H9 (cell line): Measurements from ENCODE around the gene P4HA2. TPM values are rescaled to one million over a fixed set of nuclear protein-coding genes. Genes with fewer than 3 reads are reported as not detected.

Experiments used
- DNase-seq: peaks from one replicate; pipeline ENCODE4 v3.0.0-alpha.2; 2017
- H2AFZ ChIP-seq: one replicate; pipeline ENCODE4 v1.6.1; 2013; ENCODE audit warnings: mild to moderate bottlenecking, low read length, control low read depth, moderate library complexity
- H2AK5ac ChIP-seq: 2 replicates; pipeline ENCODE4 v1.6.1; 2013; ENCODE audit warnings: low read length, control low read depth, mixed read lengths; ENCODE audit not compliant: insufficient read length
- H2BK120ac ChIP-seq: one replicate; pipeline ENCODE4 v1.6.1; 2013; ENCODE audit warnings: low read depth, mild to moderate bottlenecking, low read length, control low read depth, inconsistent platforms; ENCODE audit not compliant: poor library complexity, severe bottlenecking
- H2BK12ac ChIP-seq: 2 replicates; pipeline ENCODE4 v1.6.1; 2013; ENCODE audit warnings: low read length, control low read depth, mixed read lengths, low read depth; ENCODE audit not compliant: insufficient read length
- H2BK15ac ChIP-seq: 2 replicates; pipeline ENCODE4 v1.6.1; 2013; ENCODE audit warnings: low read depth, low read length, control low read depth
- H2BK20ac ChIP-seq: one replicate; pipeline ENCODE4 v1.6.1; 2013; ENCODE audit warnings: low read depth, mild to moderate bottlenecking, low read length, control low read depth, inconsistent platforms; ENCODE audit not compliant: poor library complexity, severe bottlenecking
- H2BK5ac ChIP-seq: 2 replicates; pipeline ENCODE4 v1.6.1; 2013; ENCODE audit warnings: low read length, control low read depth, mixed read lengths; ENCODE audit not compliant: insufficient read length
- H3K14ac ChIP-seq: 2 replicates; pipeline ENCODE4 v1.6.1; 2013; ENCODE audit warnings: low read length, control low read depth; ENCODE audit not compliant: insufficient read depth
- H3K18ac ChIP-seq: 2 replicates; pipeline ENCODE4 v1.6.1; 2013; ENCODE audit warnings: low read depth, mild to moderate bottlenecking, mixed read lengths, low read length, control low read depth; ENCODE audit not compliant: insufficient read length
- H3K23ac ChIP-seq: 2 replicates; pipeline ENCODE4 v1.6.1; 2013; ENCODE audit warnings: low read length, control low read depth, mixed read lengths, low read depth; ENCODE audit not compliant: insufficient read length
- H3K23me2 ChIP-seq: 2 replicates; pipeline ENCODE4 v1.6.1; 2013; ENCODE audit warnings: low read depth, mild to moderate bottlenecking, mixed read lengths, low read length, control low read depth; ENCODE audit not compliant: insufficient read length, poor library complexity, severe bottlenecking
- H3K27ac ChIP-seq: 2 replicates; pipeline ENCODE4 v1.5.1; 2013; ENCODE audit warnings: low read length, control low read depth, mixed read lengths, low read depth; ENCODE audit not compliant: insufficient read length
- H3K27me3 ChIP-seq: 2 replicates; pipeline ENCODE4 v1.6.1; 2013; ENCODE audit warnings: low read length, control low read depth, inconsistent platforms; ENCODE audit not compliant: insufficient read depth
- H3K4ac ChIP-seq: 2 replicates; pipeline ENCODE4 v1.6.1; 2013; ENCODE audit warnings: low read depth, mild to moderate bottlenecking, control low read depth, inconsistent platforms, low read length, moderate library complexity
- H3K4me1 ChIP-seq: 2 replicates; pipeline ENCODE4 v1.6.1; 2013; ENCODE audit warnings: low read length, control low read depth, inconsistent platforms; ENCODE audit not compliant: insufficient read depth
- H3K4me2 ChIP-seq: 2 replicates; pipeline ENCODE4 v1.6.1; 2013; ENCODE audit warnings: low read length, control low read depth, mixed read lengths; ENCODE audit not compliant: insufficient read length, insufficient read depth
- H3K56ac ChIP-seq: 2 replicates; pipeline ENCODE4 v1.6.1; 2013; ENCODE audit warnings: low read depth, mild to moderate bottlenecking, mixed read lengths, low read length, control low read depth; ENCODE audit not compliant: insufficient read length
- H3K79me1 ChIP-seq: 2 replicates; pipeline ENCODE4 v1.6.1; 2013; ENCODE audit warnings: low read depth, mild to moderate bottlenecking, moderate library complexity, low read length, control low read depth, inconsistent platforms; ENCODE audit not compliant: insufficient read depth, poor library complexity, severe bottlenecking
- H3K79me2 ChIP-seq: 2 replicates; pipeline ENCODE4 v1.6.1; 2013; ENCODE audit warnings: low read length, control low read depth, inconsistent platforms; ENCODE audit not compliant: insufficient read depth
- H3K9ac ChIP-seq: 2 replicates; pipeline ENCODE4 v1.6.1; 2013; ENCODE audit warnings: low read length, control low read depth, mixed read lengths; ENCODE audit not compliant: insufficient read length; ENCODE audit errors: extremely low read depth
- H3K9me3 ChIP-seq: one replicate; pipeline ENCODE4 v1.6.1; 2013; ENCODE audit warnings: low read depth, low read length, inconsistent platforms; ENCODE audit not compliant: control insufficient read depth
- H3T11ph ChIP-seq: one replicate; pipeline ENCODE4 v1.6.1; 2013; ENCODE audit warnings: mild to moderate bottlenecking, low read length, control low read depth, inconsistent platforms
- H4K20me1 ChIP-seq: one replicate; pipeline ENCODE4 v1.6.1; 2013; ENCODE audit not compliant: control insufficient read depth, insufficient read length, insufficient read depth
- H4K5ac ChIP-seq: 2 replicates; pipeline ENCODE4 v1.6.1; 2013; ENCODE audit warnings: low read depth, mild to moderate bottlenecking, mixed read lengths, low read length, control low read depth; ENCODE audit not compliant: insufficient read length
- H4K8ac ChIP-seq: replicated peaks from 2 replicates; pipeline ENCODE4 v1.6.1; 2013; ENCODE audit warnings: low read length, control low read depth, mixed read lengths, low read depth; ENCODE audit not compliant: insufficient read length
- H4K91ac ChIP-seq: 2 replicates; pipeline ENCODE4 v1.6.1; 2013; ENCODE audit warnings: low read depth, mild to moderate bottlenecking, moderate library complexity, mixed read lengths, low read length, control low read depth; ENCODE audit not compliant: insufficient read length
- H3K27ac Mint-ChIP-seq, 3 experiments: 2 replicates in 2 of 3; 3 replicates in 1 of 3; pipeline ENCODE4 v1.8.0; 2020 to 2021; ENCODE audit warnings: mixed read lengths in 3 of 3, mild to moderate bottlenecking in 1 of 3, moderate library complexity in 1 of 3
- H3K27me3 Mint-ChIP-seq: 2 replicates; pipeline ENCODE4 v1.8.0; 2021; ENCODE audit warnings: low read depth, mild to moderate bottlenecking, moderate library complexity, mixed read lengths
- H3K36me3 Mint-ChIP-seq, 3 experiments: 2 replicates in 2 of 3; 3 replicates in 1 of 3; pipeline ENCODE4 v1.8.0; 2020 to 2021; ENCODE audit warnings: low read depth in 3 of 3, mixed read lengths in 3 of 3; ENCODE audit not compliant: insufficient read depth in 1 of 3
- H3K4me1 Mint-ChIP-seq, 2 experiments: 2 replicates each; pipeline ENCODE4 v1.8.0; 2020; ENCODE audit warnings: mixed read lengths in 2 of 2
- H3K4me3 Mint-ChIP-seq, 2 experiments: 2 replicates in 1 of 2; 3 replicates in 1 of 2; pipeline ENCODE4 v1.8.0; 2020 to 2021; ENCODE audit warnings: mild to moderate bottlenecking in 2 of 2, mixed read lengths in 2 of 2, moderate library complexity in 1 of 2
- H3K9me3 Mint-ChIP-seq, 2 experiments: 2 replicates in 1 of 2; 3 replicates in 1 of 2; pipeline ENCODE4 v1.8.0; 2020; ENCODE audit warnings: mild to moderate bottlenecking in 2 of 2, mixed read lengths in 2 of 2, moderate library complexity in 1 of 2
- CTCF ChIP-seq: fragments of 200-600 bp; sonication (generic); conservative IDR thresholded peaks from 3 replicates; pipeline ENCODE4 v1.8.0; 2021; ENCODE audit warnings: antibody characterized with exemption, mild to moderate bottlenecking
- WGBS: extraction: QIAGEN DNeasy Blood & Tissue Kit; methylation state at CpG from one replicate; pipeline ENCODE4 v1.1.7; 2013; ENCODE audit warnings: missing lambda C conversion rate, low lambda C conversion rate, mixed read lengths; ENCODE audit not compliant: insufficient read length; ENCODE audit errors: extremely low coverage; 5-methylcytosine and 5-hydroxymethylcytosine counted together
- total RNA-seq: library from RNA; stranded (reverse); gene quantifications from 2 replicates; pipeline ENCODE4 v1.2.1, GENCODE V29; 2021

P4HA2 gene
- total RNA-seq, 1 experiment from 2014 or later: 15.3 TPM

- Histone ChIP-seq H3T11ph (no peak overlapping the region), H3K9ac (no peak overlapping the region), H3K79me2 (no peaks in the 10 kb centered on the region)
These were observed 38.6 kb upstream of the P4HA2 start for GRCh38 chr5:132266031-132266835.

More at GRCh38 chr5:132266031-132266835, 38.6 kb upstream of the P4HA2 start:
- Mint-ChIP-seq H3K27ac (no peak overlapping the region), H3K4me3 (no peak overlapping the region), H3K4me1 (peaks cover 9 to 12% of the 10 kb centered on the region in 2 experiments; a peak in 3 of 4 replicates), H3K27me3 (no peaks in the 10 kb centered on the region; the same call in 1 of the 2 replicates), H3K9me3 (no peaks in the 10 kb centered on the region), H3K36me3 (0 out of 7 replicates have a peak, but pooled peaks cover 0 to 1% (median 0%) of the 10 kb centered on the region in 3 experiments)
- no peak overlapping the region for H4K8ac ChIP-seq
- no peaks in the 10 kb centered on the region for H3K4me1 ChIP-seq
- H3K79me1 ChIP-seq: no peaks in the 10 kb centered on the region
- H2BK120ac ChIP-seq: no peak overlapping the region
- no peak overlapping the region for H3K4ac ChIP-seq
- no peak overlapping the region for H2AFZ ChIP-seq
- H2AK5ac ChIP-seq: no peak overlapping the region
- H3K23ac ChIP-seq: no peak overlapping the region
- no peak overlapping the region for H3K56ac ChIP-seq
- no peak overlapping the region for H3K4me2 ChIP-seq
- no peak overlapping the region for H2BK20ac ChIP-seq
- no peak overlapping the region for H3K14ac ChIP-seq
- no peaks in the 10 kb centered on the region for H4K20me1 ChIP-seq
- no peaks in the 10 kb centered on the region for H3K23me2 ChIP-seq
- H2BK12ac ChIP-seq: no peak overlapping the region
- WGBS: no CpG with 5 or more reads among the region's 7 CpGs
- H2BK15ac ChIP-seq: no peak overlapping the region
- no peak overlapping the region for H3K27ac ChIP-seq
- H3K18ac ChIP-seq: no peak overlapping the region
- no peak overlapping the region for H2BK5ac ChIP-seq
- TF ChIP-seq CTCF: no peak
- H4K5ac ChIP-seq: no peak overlapping the region
- no peak overlapping the region for H4K91ac ChIP-seq
- DNase-seq: no peak
- no peaks in the 10 kb centered on the region for H3K9me3 ChIP-seq
- no peaks in the 10 kb centered on the region for H3K27me3 ChIP-seq
